Hepatocyte (in vitro differentiated cells): Measurements from ENCODE around the gene AP1S2. TPM values are rescaled to one million over a fixed set of nuclear protein-coding genes. Genes with fewer than 3 reads are reported as not detected.

Experiments
- DNase-seq: peaks from one replicate; pipeline ENCODE4 v3.0.0-alpha.2; 2016; ENCODE audit warnings: low spot score
- H2AFZ ChIP-seq: fragments of 200-600 bp; sonication (generic); 2 replicates; pipeline ENCODE4 v1.6.0; 2016; ENCODE audit warnings: antibody characterized with exemption, mild to moderate bottlenecking
- H3K27ac ChIP-seq: fragments of 200-600 bp; sonication (generic); 2 replicates; pipeline ENCODE4 v1.5.1; 2016; ENCODE audit warnings: mild to moderate bottlenecking
- H3K27me3 ChIP-seq: fragments of 200-600 bp; sonication (generic); 2 replicates; pipeline ENCODE4 v1.6.1; 2016
- H3K36me3 ChIP-seq: fragments of 200-600 bp; sonication (generic); replicated peaks from 2 replicates; pipeline ENCODE4 v1.5.1; 2016; ENCODE audit warnings: low read depth; ENCODE audit not compliant: insufficient read depth
- H3K4me1 ChIP-seq: fragments of 200-600 bp; sonication (generic); 2 replicates; pipeline ENCODE4 v1.5.1; 2016; ENCODE audit warnings: mild to moderate bottlenecking, moderate library complexity; ENCODE audit not compliant: insufficient read depth
- H3K4me2 ChIP-seq: fragments of 200-600 bp; sonication (generic); 2 replicates; pipeline ENCODE4 v1.6.0; 2016
- H3K4me3 ChIP-seq: fragments of 200-600 bp; sonication (generic); 2 replicates; pipeline ENCODE4 v1.5.1; 2016; ENCODE audit warnings: mild to moderate bottlenecking
- H3K79me2 ChIP-seq: fragments of 200-600 bp; sonication (generic); 2 replicates; pipeline ENCODE4 v1.6.0; 2017; ENCODE audit warnings: mild to moderate bottlenecking
- H3K9me2 ChIP-seq: fragments of 200-600 bp; sonication (generic); replicated peaks from 2 replicates; pipeline ENCODE4 v1.6.0; 2017; ENCODE audit warnings: mild to moderate bottlenecking; ENCODE audit not compliant: insufficient read depth
- H3K9me3 ChIP-seq: fragments of 200-600 bp; sonication (generic); 2 replicates; pipeline ENCODE4 v1.5.1; 2016; ENCODE audit warnings: low read depth, mild to moderate bottlenecking
- H4K20me1 ChIP-seq: fragments of 200-600 bp; sonication (generic); 2 replicates; pipeline ENCODE4 v1.6.0; 2016; ENCODE audit warnings: mild to moderate bottlenecking; ENCODE audit not compliant: insufficient read depth, poor library complexity, severe bottlenecking
- CTCF ChIP-seq: fragments of 200-600 bp; sonication (generic); IDR thresholded peaks from 2 replicates; pipeline ENCODE4 v1.5.1; 2016; ENCODE audit warnings: antibody characterized with exemption, mild to moderate bottlenecking; ENCODE audit not compliant: poor library complexity
- EZH2 ChIP-seq: fragments of 200-600 bp; sonication (generic); IDR thresholded peaks from 2 replicates; pipeline ENCODE4 v1.6.1; 2016; ENCODE audit warnings: antibody characterized with exemption, mild to moderate bottlenecking, borderline replicate concordance
- EZH2phosphoT487 ChIP-seq: fragments of 200-600 bp; sonication (generic); IDR thresholded peaks from one replicate; pipeline ENCODE4 v1.6.1; 2018; ENCODE audit warnings: antibody characterized with exemption, mild to moderate bottlenecking, low read depth, moderate library complexity; ENCODE audit not compliant: unreplicated experiment, severe bottlenecking
- WGBS: methylation state at CpG from one replicate; pipeline ENCODE4 v1.1.6; 2016; ENCODE audit warnings: low lambda C conversion rate; ENCODE audit errors: missing lambda C conversion rate; 5-methylcytosine and 5-hydroxymethylcytosine counted together
- polyA plus RNA-seq: library from polyadenylated mRNA; unstranded; fragments of >200 nt; fragmentation: Nextera tagmentation; extraction: Ambion mirVana; gene quantifications from 2 replicates; pipeline ENCODE4 v1.2.1, GENCODE V29; 2016
- total RNA-seq: library from RNA; depleted of rRNA; stranded (reverse); fragments of >200 nt; gene quantifications from 2 replicates; pipeline ENCODE4 v1.2.3, GENCODE V29; 2014

Gene AP1S2
- total and polyA plus RNA-seq, 2 experiments from 2014 or later: 29.0 to 69.2 TPM

- Histone ChIP-seq H3K4me3 (no peak overlapping the region), H3K27ac (no peak overlapping the region), H3K27me3 (no peaks in the 10 kb centered on the region), H3K9me2 (no peaks in the 10 kb centered on the region), H3K4me1 (no peaks in the 10 kb centered on the region), H3K4me2 (no peak overlapping the region), H4K20me1 (no peaks in the 10 kb centered on the region), H3K79me2 (no peaks in the 10 kb centered on the region), H2AFZ (no peak overlapping the region), H3K36me3 (no peaks in the 10 kb centered on the region), H3K9me3 (no peaks in the 10 kb centered on the region)
- 67% methylated on average over 3 of the region's 3 CpGs for WGBS
- TF ChIP-seq CTCF (no peak), EZH2phosphoT487 (no peak), EZH2 (no peak)
- DNase-seq: no peak
These were observed 20.1 kb upstream of the AP1S2 start for GRCh38 chrX:15874672-15875071.

- no peak overlapping the region for H3K4me2 ChIP-seq
- no peaks in the 10 kb centered on the region for H3K36me3 ChIP-seq
- no peaks in the 10 kb centered on the region for H3K9me2 ChIP-seq
- no peak overlapping the region for H3K4me3 ChIP-seq
- 83% methylated on average over 4 of the region's 4 CpGs for WGBS
- no peaks in the 10 kb centered on the region for H4K20me1 ChIP-seq
- no peak overlapping the region for H3K27ac ChIP-seq
- no peaks in the 10 kb centered on the region for H3K27me3 ChIP-seq
- no peak for TF ChIP-seq EZH2phosphoT487
- TF ChIP-seq EZH2: no peak
- TF ChIP-seq CTCF: no peak
- no peak overlapping the region for H2AFZ ChIP-seq
- no peaks in the 10 kb centered on the region for H3K9me3 ChIP-seq
- no peaks in the 10 kb centered on the region for H3K4me1 ChIP-seq
- DNase-seq: no peak
- H3K79me2 ChIP-seq: no peaks in the 10 kb centered on the region
These were observed 19.0 kb upstream of the AP1S2 start for GRCh38 chrX:15873566-15873965.

GRCh38 chrX:15870310-15870709, 15.7 kb upstream of the AP1S2 start:
- H3K27ac ChIP-seq: no peak overlapping the region
- no peaks in the 10 kb centered on the region for H3K4me1 ChIP-seq
- no peaks in the 10 kb centered on the region for H3K36me3 ChIP-seq
- H3K4me2 ChIP-seq: no peak overlapping the region
- H3K27me3 ChIP-seq: no peaks in the 10 kb centered on the region
- no peaks in the 10 kb centered on the region for H3K9me3 ChIP-seq
- WGBS: 73% methylated on average over 4 of the region's 4 CpGs
- no peak for DNase-seq
- TF ChIP-seq EZH2 (no peak), CTCF (no peak), EZH2phosphoT487 (no peak)
- H2AFZ ChIP-seq: no peak overlapping the region
- no peaks in the 10 kb centered on the region for H4K20me1 ChIP-seq
- no peaks in the 10 kb centered on the region for H3K9me2 ChIP-seq
- no peaks in the 10 kb centered on the region for H3K79me2 ChIP-seq
- no peak overlapping the region for H3K4me3 ChIP-seq

GRCh38 chrX:15869695-15870094, 15.1 kb upstream of the AP1S2 start:
- Histone ChIP-seq H2AFZ (no peak overlapping the region), H3K27ac (no peak overlapping the region), H3K79me2 (no peaks in the 10 kb centered on the region), H3K9me2 (no peaks in the 10 kb centered on the region), H4K20me1 (no peaks in the 10 kb centered on the region), H3K4me3 (no peak overlapping the region), H3K4me2 (no peak overlapping the region), H3K27me3 (no peaks in the 10 kb centered on the region), H3K9me3 (no peaks in the 10 kb centered on the region), H3K4me1 (peaks cover 3% of the 10 kb centered on the region), H3K36me3 (no peaks in the 10 kb centered on the region)
- no peak for DNase-seq
- no peak for TF ChIP-seq CTCF
- TF ChIP-seq EZH2phosphoT487: no peak
- TF ChIP-seq EZH2: no peak
- WGBS: 95% methylated on average over 4 of the region's 4 CpGs
